ENCODE results near the gene TMEM39B.

DNA sequence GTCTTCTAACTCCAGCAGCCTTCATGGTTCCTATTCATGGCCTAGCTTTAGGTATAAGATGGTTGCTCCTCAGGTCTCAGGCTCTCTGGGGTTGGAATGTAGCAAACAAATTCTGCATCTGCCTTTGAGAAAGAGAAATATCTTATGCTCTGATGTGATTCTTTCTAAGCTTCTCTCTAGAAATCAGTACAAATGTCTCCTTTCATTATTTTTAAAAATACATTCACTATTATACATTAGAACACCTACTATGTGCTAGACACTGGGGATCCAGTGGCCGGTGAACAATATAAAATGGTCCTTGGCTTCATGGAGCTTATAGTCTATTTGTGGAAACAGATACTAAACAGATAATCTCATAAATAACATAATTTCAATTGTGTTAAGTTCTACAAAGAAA is 16.1 kb upstream of the TMEM39B start:
- TF ChIP-seq EP300 (IDR thresholded peaks at IDR 0.05) (no peak), POLR2AphosphoS5 (IDR thresholded peaks at IDR 0.05) (no peak), POLR2A (IDR thresholded peaks at IDR 0.05) (no peak)
- TF ChIP-seq, protein P1, sequence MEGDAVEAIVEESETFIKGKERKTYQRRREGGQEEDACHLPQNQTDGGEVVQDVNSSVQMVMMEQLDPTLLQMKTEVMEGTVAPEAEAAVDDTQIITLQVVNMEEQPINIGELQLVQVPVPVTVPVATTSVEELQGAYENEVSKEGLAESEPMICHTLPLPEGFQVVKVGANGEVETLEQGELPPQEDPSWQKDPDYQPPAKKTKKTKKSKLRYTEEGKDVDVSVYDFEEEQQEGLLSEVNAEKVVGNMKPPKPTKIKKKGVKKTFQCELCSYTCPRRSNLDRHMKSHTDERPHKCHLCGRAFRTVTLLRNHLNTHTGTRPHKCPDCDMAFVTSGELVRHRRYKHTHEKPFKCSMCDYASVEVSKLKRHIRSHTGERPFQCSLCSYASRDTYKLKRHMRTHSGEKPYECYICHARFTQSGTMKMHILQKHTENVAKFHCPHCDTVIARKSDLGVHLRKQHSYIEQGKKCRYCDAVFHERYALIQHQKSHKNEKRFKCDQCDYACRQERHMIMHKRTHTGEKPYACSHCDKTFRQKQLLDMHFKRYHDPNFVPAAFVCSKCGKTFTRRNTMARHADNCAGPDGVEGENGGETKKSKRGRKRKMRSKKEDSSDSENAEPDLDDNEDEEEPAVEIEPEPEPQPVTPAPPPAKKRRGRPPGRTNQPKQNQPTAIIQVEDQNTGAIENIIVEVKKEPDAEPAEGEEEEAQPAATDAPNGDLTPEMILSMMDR (IDR thresholded peaks at IDR 0.05), result no peak

Data from suprapubic skin (tissue), 4 donors.